ENCODE measurements around the gene CDK18.
A peak's percentile ranks its signal among the peaks of the same experiment; 100 is the strongest.

CDK18 gene

DNA sequence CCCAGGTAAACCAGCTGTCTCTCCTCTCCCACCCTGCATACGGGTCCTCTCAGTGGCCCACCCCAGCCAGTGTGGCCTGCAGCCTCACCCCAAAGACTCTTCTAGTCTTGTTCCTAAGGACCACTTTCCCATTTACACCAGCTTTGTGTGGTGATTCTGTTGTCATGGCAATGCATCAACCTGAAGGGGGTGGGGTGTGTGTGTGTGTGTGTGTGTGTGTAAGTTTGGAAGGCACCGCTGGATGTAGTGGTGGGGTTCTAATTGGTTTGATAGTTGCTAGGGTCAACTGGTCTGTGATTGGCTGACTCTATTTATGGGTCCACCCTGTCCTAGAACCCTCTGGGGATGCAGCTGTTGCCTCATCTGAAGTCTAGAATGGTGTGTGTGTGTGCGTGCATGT lies 4.7 kb upstream of the CDK18 start:
- TF ChIP-seq, protein P1, sequence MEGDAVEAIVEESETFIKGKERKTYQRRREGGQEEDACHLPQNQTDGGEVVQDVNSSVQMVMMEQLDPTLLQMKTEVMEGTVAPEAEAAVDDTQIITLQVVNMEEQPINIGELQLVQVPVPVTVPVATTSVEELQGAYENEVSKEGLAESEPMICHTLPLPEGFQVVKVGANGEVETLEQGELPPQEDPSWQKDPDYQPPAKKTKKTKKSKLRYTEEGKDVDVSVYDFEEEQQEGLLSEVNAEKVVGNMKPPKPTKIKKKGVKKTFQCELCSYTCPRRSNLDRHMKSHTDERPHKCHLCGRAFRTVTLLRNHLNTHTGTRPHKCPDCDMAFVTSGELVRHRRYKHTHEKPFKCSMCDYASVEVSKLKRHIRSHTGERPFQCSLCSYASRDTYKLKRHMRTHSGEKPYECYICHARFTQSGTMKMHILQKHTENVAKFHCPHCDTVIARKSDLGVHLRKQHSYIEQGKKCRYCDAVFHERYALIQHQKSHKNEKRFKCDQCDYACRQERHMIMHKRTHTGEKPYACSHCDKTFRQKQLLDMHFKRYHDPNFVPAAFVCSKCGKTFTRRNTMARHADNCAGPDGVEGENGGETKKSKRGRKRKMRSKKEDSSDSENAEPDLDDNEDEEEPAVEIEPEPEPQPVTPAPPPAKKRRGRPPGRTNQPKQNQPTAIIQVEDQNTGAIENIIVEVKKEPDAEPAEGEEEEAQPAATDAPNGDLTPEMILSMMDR (IDR thresholded peaks at IDR 0.05; ENCODE audit: insufficient read depth, low read length, missing control alignments) = no peak
- no peak for DNase-seq (ENCODE audit: low read depth, low spot score)
- POLR2A ChIA-PET = no interaction called here
- H3K4me3 ChIP-seq (ENCODE audit: low read depth, low read length) = no peak overlapping the region
- CTCF ChIA-PET = interaction anchor here (0.7 to 21.8 kb wide), 5 partner anchors 13 to 157 kb away, joined by 3 to 709 read pairs (median 7); no protein-coding TSS in a partner anchor

- TF ChIP-seq, protein P1 (IDR thresholded peaks at IDR 0.05; ENCODE audit: insufficient read depth, low read length, missing control alignments) = no peak
- ChIA-PET POLR2A (no interaction called here), CTCF (interaction anchor here (8.3 to 21.8 kb wide), 2 partner anchors 14 to 24 kb away, joined by 143 to 709 read pairs; no protein-coding TSS in a partner anchor)
- DNase-seq (ENCODE audit: low read depth, low spot score) = no peak
- no peak overlapping the region for H3K4me3 ChIP-seq (ENCODE audit: low read depth, low read length)
These were observed 3.9 kb upstream of the CDK18 start for GRCh38 chr1:205500240-205501233.

DNA sequence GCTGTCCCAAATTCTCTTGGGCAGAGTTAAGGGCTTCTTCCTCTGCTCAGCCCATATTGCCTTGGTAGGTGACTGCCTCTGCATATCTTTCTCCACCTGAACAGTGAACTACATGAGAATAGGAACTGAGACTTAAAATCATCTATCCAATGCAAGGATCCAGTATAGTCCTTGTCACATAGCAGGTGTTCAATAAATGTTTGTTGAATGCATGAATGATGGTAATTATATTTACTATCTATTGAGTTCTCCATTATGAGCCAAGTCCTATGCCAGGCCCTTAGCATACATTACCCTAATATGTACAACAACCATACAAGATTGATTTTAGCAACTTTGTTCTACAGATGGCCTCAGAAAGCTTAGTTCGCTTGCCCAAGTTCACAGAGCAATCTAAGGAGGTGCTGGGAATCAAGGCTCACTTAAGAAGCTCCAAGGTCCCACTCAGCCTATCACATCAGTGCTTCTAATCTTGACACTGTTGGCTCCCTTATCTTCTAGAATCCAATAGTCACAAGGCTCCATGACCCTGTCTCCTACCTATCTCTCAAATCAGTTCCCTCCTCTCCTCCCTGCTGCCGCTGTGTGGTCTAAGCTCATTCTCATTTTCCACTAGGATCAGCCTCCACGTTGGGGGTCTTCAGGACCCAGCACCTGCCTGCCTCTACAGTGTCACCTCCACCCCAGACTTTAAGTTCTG lies 2.2 kb upstream of the CDK18 start:
- H3K4me3 ChIP-seq (ENCODE audit: low read depth, low read length) = no peak overlapping the region
- CTCF ChIA-PET = interaction anchor here (1.4 to 21.8 kb wide), 5 partner anchors 9 to 105 kb away, joined by 3 to 709 read pairs (median 9); no protein-coding TSS in a partner anchor
- TF ChIP-seq, protein P1 (IDR thresholded peaks at IDR 0.05; ENCODE audit: insufficient read depth, low read length, missing control alignments) = no peak
- DNase-seq (ENCODE audit: low read depth, low spot score) = no peak
- POLR2A ChIA-PET = no interaction called here

- no peak for DNase-seq (ENCODE audit: low read depth, low spot score)
- TF ChIP-seq, protein P1 (IDR thresholded peaks at IDR 0.05; ENCODE audit: insufficient read depth, low read length, missing control alignments) = no peak
- CTCF ChIA-PET = interaction anchor here (1.5 to 21.8 kb wide), 4 partner anchors 10 to 106 kb away, joined by 3 to 709 read pairs (median 76); no protein-coding TSS in a partner anchor
- H3K4me3 ChIP-seq (ENCODE audit: low read depth, low read length) = no peak overlapping the region
- POLR2A ChIA-PET = no interaction called here
These were observed 1.5 kb upstream of the CDK18 start for GRCh38 chr1:205502992-205503391.

- POLR2A ChIA-PET = no interaction called here
- CTCF ChIA-PET = interaction anchor here (10.9 to 14.1 kb wide), 2 partner anchors 18 kb away, joined by 110 to 114 read pairs; no protein-coding TSS in a partner anchor
- no peak for DNase-seq (ENCODE audit: low read depth, low spot score)
- peak overlapping the region; percentile 57 for H3K4me3 ChIP-seq (ENCODE audit: low read depth, low read length)
- TF ChIP-seq, protein P1 (IDR thresholded peaks at IDR 0.05; ENCODE audit: insufficient read depth, low read length, missing control alignments) = no peak
These were observed 734 bp downstream of the CDK18 start for GRCh38 chr1:205505076-205505729.
